ENCODE measurements around the gene PAH.

PAH gene

DNA sequence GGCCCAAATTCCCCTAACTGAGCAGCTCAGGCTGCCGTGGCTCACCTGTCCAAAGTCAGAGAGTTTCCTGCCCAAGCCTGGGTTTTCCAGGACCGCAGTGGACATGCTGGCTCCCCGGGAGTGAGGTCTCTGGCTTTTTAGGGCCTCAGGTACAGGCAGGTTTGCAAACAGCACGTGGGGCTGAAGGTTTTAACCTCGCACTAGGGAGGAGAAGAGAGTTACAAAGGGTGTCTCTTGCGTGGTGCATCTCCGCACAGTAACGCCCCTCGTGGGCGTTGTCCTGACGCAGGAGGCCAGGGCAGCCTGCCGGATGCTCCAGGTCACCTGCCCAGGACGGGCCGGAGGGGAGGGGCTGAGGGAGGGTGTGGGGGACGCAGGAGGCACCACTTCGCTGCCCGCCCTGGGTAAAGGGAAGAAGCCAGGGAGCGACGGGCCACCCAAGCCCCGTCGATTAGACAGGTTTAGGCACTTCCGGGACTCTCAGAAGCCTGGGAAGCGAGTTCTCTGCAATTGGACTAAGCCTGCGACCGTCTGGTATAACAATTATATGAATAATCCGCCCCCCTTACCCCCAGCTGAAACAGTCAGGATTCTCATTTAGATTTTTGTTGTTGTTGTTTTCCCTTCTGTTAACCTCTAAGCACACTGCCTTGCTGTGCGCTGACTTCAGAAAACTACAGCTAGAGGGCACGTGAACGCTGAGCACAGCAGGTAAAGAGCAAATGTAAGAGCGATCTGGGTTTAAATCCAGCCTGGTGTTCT, at the start of gene PAH:
Gene PAH, minus strand, starts transcription at position 219 of the 762 bp plus-strand sequence. Its CDS starts 114 bp downstream, at position 105.
- peak; percentile 6 for DNase-seq

DNA sequence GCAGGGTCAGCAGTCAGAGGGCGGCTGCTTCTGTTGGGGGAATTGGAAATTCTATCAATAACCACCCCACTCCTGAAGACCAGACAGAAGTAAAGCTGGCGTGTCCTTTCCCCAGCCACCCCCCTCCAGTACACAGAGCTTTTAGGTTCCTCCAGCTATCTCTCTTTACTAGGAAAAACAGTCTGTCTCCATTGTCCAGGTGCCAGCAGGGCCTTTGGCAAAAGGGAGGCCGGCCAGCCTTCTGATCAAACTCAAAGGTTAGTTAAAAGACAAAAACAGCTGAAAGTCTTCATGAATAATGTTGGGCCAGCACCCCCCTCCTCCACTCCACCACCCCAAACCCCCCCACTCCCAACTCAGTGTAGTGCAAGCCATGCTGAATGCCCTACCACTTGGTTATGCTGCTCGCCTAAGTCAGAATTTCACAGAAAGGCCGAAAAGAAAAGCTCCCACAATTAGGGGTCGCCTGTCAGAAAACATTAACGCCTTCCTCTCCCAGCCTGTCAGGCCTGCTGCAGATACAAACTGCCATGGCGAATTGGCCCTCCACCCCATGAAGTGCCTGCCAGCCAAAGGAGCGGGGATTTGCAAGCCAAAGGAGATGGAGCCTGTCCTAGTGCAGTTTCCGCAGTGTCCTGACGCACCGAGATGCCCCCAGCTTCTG, 49.3 kb upstream of the PAH start:
- DNase-seq: no peak

DNA sequence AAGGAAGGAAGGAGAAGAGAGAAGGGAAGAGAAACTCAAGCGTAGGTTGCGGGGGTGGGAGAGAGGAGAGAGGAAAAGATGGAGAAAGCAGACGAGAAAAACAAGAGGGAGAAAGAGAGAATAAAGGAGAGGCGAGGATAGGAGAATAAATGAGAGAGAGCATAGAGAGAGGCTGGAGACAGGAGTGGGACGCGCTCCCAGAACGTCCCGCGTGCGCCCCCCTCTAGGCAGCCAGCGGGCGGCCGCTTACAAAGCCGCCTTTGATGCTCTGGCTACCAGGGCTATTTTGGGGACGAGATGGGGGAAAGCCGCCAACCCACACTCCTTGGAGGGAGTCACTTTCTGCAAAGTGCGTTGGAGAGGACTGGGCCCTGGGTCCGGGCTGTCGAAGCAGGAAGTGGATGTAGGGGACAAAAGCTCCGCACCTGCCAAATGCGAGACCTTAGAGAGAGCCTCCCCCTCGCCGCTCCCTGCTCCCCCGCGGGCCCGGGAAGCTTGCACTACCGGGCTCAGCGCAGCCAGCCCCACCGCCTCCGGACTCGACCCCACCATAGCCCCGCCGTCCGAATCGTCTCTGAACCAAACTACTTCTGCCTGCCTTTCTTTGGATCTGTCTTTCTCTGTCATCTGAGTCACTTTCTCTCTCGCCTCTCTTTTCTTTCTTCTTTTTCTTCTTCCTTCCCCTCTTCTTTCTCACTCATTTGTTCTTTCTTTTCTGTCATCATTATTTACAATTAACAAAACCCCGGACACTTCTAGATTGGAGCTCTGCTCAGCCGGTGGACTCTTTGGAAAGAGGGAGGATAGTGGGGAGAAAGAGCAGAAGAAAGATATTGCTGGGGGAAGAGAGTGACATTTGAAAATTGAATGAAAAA, 48.5 kb upstream of the PAH start:
- DNase-seq: no peak

DNA sequence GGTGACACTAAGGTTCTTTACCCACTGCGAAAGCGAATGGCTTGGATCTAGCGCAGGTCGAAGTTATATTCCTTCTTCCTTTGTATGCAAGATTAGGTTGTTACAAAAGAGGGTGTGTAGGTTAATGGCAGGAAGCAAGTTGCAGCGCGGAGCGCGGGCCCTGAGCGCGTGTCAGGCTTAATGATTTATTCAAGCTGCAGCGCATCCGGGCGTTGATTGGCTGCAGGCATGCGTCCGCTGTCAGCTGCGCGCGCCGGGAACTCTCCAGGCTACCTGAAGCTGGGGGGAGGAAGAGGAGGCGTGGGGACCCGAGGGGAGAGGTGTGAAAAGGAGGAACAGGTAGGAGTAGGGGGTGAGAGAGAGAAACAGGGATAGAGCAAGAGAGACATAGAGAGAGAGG, 47.8 kb upstream of the PAH start:
- DNase-seq: no peak

DNA sequence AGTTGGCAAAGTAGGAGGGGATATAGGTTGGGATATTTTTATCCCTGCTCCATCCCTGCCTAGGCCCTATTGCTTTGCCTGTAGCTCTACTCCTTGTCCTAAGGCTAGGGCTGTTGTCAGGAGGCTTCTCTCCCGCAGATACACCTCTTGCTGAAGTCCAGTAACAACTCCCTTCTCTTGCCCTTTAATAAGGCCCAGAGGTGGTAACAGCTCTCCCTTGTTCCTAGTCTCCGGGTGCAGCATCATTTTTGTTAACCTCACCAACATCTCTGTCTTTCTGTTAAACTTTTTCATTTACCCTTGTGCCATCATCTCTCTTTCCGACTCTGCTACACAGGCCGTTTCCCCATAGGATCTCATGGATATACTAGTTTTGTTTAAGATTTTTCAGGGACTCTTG, 46.8 kb upstream of the PAH start:
- no peak for DNase-seq

DNA sequence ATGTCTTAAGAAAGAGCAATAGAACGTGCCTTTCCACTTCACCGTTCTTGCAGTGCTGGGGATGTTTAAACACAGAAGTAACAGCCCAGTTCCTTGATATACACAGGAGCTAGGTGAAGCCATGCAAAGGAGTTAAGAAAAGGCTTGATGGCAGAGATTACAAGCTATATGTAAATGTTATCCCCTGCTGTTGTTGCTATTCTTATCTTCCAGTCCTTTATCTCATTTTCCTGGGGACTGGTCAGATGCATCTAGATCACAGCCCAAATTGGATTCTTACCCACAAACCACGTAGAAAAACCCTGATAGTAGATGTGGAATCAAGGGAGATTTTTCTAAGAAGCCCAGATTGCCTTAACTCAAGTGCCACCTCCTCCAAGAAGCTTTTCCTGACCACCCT, 45.9 kb upstream of the PAH start:
- DNase-seq: no peak

DNA sequence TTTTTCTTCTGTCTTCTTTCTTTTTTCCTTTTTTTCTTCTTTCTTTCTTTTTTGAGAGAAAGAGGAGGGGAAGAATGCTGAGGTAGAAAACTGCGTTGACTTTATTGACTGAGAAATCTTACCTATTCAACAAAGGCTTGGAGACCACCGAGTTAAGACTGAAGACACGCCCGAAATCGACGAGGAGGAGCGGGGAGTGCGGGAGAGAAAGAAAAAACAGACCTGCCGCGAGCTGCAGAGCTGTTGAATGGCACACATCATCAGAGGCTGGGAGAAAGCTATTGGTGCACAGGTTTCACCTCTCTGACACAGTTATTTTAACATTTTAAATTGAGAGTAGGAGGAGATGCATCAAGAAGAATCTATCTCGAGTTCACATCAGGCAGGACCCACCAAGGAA, 45.5 kb upstream of the PAH start:
- DNase-seq: no peak

DNA sequence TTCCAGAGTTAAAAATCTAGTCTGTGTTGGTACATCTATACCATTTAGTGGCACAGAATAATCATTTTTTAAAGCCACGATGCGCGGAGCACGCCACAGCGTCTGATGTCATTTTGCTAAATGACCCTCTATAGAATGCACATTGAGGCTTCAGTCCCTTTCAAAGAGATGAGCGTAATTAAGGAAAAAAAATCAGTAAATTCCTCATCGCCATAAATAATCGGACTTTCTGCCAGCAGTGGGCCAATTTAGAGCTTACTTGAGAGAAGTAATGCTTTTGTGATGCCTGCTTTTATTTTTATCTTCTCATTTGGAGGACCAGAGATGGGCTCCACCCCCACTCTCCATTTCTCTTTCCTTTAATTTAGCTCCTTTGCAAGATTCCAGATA, 44.4 kb upstream of the PAH start:
- DNase-seq: no peak

DNA sequence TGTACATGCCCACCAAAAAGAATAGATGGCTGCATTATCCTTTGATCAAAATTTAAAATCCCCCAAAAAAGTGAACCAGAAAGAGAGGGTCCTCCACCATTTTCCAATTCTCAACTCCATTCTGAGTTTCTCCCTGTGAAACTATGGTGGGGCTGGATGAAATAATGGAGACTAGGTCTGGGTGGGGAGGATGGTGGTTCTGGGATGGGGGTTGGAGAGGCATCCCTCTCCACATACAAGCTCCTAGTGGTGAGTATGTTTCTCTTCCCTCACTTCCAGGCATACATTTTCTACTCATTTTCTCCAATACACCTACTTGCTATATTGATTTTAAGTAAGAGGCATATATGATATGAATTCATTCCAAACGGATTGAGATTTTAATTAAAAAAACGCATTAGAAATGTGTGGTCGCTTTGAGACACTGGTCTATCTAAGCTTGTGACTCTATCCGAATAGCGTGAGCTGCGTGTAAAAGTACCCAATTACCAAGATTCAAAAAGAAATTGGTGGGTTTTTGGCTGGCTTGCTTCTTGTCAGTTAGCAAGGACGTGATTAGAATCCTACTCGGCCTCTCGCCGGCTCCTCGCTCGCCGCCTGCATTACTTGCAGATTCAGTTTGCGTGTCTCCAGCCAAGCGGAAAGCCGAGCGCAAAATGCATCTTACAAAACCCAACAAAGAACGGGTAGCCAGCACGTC, 43.9 kb upstream of the PAH start:
- DNase-seq: no peak

DNA sequence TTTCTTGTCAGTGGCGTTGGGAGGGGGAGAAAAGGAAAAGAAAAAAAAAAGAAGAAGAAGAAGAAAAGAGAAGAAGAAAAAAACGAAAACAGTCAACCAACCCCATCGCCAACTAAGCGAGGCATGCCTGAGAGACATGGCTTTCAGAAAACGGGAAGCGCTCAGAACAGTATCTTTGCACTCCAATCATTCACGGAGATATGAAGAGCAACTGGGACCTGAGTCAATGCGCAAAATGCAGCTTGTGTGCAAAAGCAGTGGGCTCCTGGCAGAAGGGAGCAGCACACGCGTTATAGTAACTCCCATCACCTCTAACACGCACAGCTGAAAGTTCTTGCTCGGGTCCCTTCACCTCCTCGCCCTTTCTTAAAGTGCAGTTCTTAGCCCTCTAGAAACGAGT, 42.3 kb upstream of the PAH start:
- DNase-seq: no peak

DNA sequence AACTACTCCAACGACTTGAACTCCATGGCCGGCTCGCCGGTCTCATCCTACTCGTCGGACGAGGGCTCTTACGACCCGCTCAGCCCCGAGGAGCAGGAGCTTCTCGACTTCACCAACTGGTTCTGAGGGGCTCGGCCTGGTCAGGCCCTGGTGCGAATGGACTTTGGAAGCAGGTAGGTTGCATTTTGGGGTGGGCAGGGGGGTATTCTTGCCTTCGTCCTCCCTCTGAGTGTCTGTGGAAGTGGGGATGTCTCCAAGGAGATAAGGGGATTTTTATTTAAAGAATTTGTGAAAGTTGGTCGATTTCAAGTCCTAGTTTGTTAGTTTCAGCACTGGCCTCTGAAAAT, 41.8 kb upstream of the PAH start:
- DNase-seq: no peak

DNA sequence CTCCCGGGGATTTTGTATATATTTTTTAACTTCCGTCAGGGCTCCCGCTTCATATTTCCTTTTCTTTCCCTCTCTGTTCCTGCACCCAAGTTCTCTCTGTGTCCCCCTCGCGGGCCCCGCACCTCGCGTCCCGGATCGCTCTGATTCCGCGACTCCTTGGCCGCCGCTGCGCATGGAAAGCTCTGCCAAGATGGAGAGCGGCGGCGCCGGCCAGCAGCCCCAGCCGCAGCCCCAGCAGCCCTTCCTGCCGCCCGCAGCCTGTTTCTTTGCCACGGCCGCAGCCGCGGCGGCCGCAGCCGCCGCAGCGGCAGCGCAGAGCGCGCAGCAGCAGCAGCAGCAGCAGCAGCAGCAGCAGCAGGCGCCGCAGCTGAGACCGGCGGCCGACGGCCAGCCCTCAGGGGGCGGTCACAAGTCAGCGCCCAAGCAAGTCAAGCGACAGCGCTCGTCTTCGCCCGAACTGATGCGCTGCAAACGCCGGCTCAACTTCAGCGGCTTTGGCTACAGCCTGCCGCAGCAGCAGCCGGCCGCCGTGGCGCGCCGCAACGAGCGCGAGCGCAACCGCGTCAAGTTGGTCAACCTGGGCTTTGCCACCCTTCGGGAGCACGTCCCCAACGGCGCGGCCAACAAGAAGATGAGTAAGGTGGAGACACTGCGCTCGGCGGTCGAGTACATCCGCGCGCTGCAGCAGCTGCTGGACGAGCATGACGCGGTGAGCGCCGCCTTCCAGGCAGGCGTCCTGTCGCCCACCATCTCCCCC, 41.2 kb upstream of the PAH start:
- no peak for DNase-seq

DNA sequence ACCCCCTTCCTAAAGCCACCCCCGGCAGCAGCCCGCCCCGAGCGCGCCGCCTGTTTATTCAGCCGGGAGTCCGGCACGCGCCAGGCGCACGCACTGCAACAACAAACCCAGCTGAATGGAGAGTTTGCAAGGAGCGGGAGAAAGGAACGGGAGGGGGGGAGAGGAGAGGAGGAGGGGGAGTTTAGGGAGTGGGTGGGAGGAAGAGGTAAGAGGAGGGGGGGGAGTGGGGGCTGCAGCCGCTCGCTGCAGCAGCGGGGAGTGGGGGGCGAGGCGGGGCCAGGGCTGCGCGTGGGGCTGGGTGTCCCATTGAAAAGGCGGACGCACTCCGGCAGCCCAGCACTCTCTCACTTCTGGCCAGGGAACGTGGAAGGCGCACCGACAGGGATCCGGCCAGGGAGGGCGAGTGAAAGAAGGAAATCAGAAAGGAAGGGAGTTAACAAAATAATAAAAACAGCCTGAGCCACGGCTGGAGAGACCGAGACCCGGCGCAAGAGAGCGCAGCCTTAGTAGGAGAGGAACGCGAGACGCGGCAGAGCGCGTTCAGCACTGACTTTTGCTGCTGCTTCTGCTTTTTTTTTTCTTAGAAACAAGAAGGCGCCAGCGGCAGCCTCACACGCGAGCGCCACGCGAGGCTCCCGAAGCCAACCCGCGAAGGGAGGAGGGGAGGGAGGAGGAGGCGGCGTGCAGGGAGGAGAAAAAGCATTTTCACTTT, 40.5 kb upstream of the PAH start, which contains the start of gene ASCL1:
Gene ASCL1, plus strand, starts transcription at position 336 of the 712 bp plus-strand sequence. CDS start 571 bp downstream, outside the sequence.
- DNase-seq: no peak

DNA sequence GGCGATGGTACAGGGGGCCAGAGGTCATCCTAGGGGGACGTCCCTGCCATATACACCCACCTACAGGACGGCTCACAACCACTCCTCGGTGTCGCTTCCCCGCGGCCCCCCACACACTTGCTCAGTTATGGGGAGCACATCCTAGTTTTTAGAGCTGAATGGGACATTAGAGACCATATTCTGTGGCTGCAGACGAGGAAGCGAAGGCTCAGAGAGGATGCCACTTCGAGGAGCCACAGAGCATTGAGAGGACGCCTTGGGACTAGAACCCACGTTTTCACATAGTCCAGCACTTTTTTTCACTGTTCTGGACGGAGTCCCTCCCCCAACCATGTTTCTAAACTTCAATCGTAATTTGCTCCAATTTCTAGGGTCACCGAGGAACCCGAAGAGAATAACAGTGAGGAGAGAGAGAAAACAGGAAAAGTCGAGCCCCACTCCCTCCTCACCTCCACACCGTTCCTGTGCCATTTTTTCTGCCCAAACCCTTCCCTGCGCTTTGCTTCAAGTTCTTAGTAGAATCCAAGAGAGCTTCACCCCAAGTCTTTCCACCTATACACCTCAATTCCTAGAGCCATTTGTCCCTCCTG, 39.8 kb upstream of the PAH start:
- no peak for DNase-seq

DNA sequence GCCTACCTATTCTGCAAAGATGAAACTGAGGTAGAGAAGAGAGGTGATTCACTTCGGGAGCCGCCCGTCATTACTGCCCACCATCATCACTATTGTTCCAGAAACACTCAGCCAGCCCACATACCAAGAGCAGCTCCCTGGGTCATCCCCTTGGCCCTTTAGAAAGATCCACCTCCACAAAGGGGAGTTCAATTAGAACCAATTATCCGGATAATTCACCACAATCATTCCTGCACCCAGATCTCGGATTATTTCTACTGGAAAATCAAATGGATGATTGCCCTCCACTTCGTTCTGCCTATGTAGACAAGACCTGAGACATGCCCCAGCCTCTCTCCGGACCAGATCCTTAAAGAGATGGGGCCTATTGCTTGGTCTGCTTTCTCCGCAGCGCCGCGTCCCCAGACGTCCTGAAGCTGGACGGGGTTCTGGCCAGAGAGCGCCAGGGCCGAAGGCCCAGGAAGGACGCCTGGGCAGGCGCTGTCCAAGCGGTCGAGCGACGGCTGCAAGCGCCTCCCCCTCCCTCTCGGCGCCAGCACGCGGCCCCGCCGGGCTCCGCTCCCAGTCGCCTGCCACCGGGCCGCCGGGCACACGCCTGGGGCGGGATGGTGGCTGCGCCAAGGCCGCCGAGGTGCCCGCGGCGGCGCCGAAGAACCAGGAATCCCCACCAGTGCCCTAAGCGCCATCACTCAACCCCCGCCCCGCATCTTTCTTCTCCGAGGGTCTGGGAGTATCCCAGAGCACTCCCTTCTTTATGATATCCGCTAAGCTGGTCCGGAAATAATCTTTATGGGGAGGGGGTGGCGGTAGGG, 39.1 kb upstream of the PAH start:
- no peak for DNase-seq

DNA sequence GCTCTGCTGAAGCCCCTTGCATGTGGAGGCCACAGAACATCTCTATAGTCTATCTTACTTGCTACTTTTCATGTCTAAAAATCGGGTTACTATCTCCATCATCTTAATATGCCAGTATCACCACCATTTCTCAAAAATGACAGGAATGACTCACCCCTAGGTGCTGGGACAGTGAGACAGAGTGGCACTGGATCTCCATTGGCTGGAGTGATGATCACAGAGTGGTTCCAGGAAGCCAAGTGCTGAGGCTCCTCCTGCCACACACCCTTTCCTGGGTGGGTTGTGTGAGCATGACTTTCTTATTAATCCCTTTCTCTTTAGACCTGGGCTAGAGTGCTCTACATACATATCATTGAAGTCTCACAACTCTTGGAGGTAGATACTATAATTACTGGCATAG, 37.1 kb upstream of the PAH start:
- no peak for DNase-seq

DNA sequence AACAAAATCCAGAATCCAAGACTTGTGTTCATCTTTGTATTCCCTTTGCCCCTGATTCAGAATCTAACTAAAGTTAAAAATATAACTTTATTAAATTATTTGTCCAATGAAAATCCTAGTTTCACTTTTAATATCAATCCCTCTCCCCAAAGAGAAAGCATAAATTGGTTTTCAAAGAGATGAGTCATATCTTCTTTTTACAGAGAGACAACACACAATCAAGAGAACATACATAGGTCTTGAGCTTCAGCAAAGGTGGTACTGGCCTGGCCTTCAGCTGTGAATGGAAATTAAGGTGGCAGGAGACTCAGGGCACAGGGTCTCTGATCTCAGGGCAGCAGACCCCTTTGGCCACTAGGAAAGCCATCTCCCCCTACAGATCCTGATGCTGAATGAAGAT, 36.2 kb upstream of the PAH start:
- no peak for DNase-seq

DNA sequence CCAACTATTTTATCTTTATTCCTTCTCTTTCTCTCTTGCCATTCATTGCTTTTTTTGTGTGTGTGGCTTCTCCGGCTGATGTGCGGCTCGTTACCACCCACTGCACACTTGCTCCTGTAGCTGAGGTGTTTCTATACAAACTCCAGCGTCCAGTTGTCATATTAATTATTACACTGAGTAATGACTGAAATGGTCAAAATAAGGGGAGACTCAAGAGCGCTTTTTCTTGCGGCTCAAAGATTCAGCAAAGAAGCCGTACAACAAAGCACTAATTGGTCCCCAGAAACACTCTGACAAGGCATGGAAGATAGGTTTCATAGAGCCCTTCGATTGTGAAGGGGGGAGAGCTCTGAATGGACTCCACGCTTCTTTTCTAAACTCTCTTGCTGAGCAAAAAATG, 34.8 kb upstream of the PAH start:
- DNase-seq: no peak

DNA sequence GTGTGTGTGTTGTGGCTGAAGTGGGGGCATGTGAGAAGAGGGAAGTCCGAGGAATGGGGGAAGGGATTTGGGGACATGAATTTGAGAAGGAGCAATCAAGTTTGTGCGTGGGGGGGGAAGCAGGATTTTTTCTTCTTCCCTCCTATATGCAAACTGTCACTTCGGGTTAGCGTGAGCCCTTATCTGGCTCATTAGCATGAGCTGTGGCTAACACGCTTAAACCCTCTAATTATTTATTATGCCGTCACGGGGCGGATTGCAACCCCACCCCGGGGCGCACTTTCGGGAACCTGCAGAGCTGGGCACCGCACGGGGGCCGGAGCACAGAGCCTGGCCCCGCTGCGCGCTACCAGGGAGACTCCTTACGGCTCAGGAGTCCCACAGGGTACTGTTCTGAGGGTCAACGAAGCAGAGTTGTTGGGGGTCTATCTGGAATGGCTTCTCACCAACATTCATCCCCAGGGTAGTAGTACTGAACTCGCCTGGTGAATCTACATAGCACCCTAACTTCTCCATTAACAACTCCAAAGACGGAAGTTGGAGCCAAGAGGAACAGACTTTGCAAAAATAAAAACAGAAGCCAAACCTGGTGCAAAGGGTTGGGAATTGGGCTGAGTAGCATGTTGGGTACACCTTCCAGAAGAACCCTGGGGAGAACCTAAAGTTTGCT, 34.0 kb upstream of the PAH start:
- no peak for DNase-seq
